Panc1 (cell line): ENCODE measurements around the gene PGC. TPM values are rescaled to one million over a fixed set of nuclear protein-coding genes. Genes with fewer than 3 reads are reported as not detected.
A peak's percentile ranks its signal among the peaks of the same experiment; 100 is the strongest.

ENCODE experiments used
- ATAC-seq: fragments of 200-7000 bp; cut with Tn5 transposase; 2 replicates; pipeline ENCODE4 v1.9.1; 2020; ENCODE audit warnings: mild to moderate bottlenecking, moderate library complexity
- BruUV-seq: library from RNA; stranded (reverse); fragments of 400-500 nt; replicated peaks from 2 replicates; lab custom pipeline; 2021; lab: Mats Ljungman, UMichigan
- CTCF ChIA-PET: fragments of 300-600 bp; sonication (Branson Sonifier 250); formaldehyde crosslinking; loops from one replicate; lab custom pipeline; 2022; ENCODE audit warnings: antibody characterized with exemption; lab: Charles Lee
- POLR2A ChIA-PET: fragments of 300-600 bp; sonication (Branson Sonifier 250); formaldehyde crosslinking; loops from one replicate; lab custom pipeline; 2022; ENCODE audit warnings: antibody characterized with exemption; lab: Charles Lee
- DNase-seq: peaks from one replicate; pipeline ENCODE4 v3.0.0-alpha.2; 2010; ENCODE audit warnings: low read depth, low spot score
- H3K27ac ChIP-seq: 2 replicates; pipeline ENCODE4 v1.5.1; 2011; ENCODE audit warnings: mild to moderate bottlenecking, low read length, inconsistent platforms
- H3K27me3 ChIP-seq: fragments of 200-500 bp; sonication (Bioruptor generic); 2 replicates; pipeline ENCODE4 v1.6.0; 2014; ENCODE audit warnings: low read length, inconsistent platforms; ENCODE audit not compliant: control insufficient read depth, insufficient read depth
- H3K36me3 ChIP-seq: fragments of 200-500 bp; sonication (Bioruptor generic); 2 replicates; pipeline ENCODE4 v1.5.1; 2014; ENCODE audit warnings: inconsistent platforms, mild to moderate bottlenecking, low read length, moderate library complexity; ENCODE audit not compliant: control insufficient read depth, insufficient read depth
- H3K4me1 ChIP-seq: 2 replicates; pipeline ENCODE4 v1.5.1; 2011; ENCODE audit warnings: inconsistent platforms, mild to moderate bottlenecking, low read length, moderate library complexity; ENCODE audit not compliant: control insufficient read depth, insufficient read depth
- H3K4me3 ChIP-seq, 2 experiments: 2 replicates each; pipeline ENCODE4 v1.5.1; 2011 to 2012; ENCODE audit warnings: low read depth in 2 of 2, low read length in 2 of 2, mild to moderate bottlenecking in 2 of 2, inconsistent platforms in 1 of 2, moderate library complexity in 1 of 2
- H3K9me3 ChIP-seq: fragments of 200-500 bp; sonication (Bioruptor generic); 2 replicates; pipeline ENCODE4 v1.5.1; 2014; ENCODE audit warnings: low read depth, mild to moderate bottlenecking, inconsistent platforms, low read length, moderate library complexity; ENCODE audit not compliant: control insufficient read depth, insufficient read depth
- POLR2AphosphoS5 ChIP-seq: IDR thresholded peaks from 2 replicates; pipeline ENCODE4 v1.6.1; 2012; ENCODE audit warnings: mild to moderate bottlenecking, low read depth, low read length, moderate library complexity
- SIN3A ChIP-seq: IDR thresholded peaks from 2 replicates; pipeline ENCODE4 v1.6.1; 2012; ENCODE audit warnings: low read depth, mild to moderate bottlenecking, low read length, moderate library complexity, borderline replicate concordance; ENCODE audit not compliant: insufficient read depth
- TCF7L2 ChIP-seq: IDR thresholded peaks from 2 replicates; pipeline ENCODE4 v1.6.1; 2011; ENCODE audit warnings: mild to moderate bottlenecking, low read depth, low read length, inconsistent platforms
- in situ Hi-C: cut with HindIII; loops from 2 replicates; pipeline ENCODE4 v1.10.0; 2016; ENCODE audit warnings: low sequenced_read_pairs, low pct_unique_long_range_greater_than_20kb
- intact Hi-C: fragments of 100-400 bp; cut with micrococcal nuclease; formaldehyde crosslinking; loops from one replicate; pipeline ENCODE4 v1.10.0; 2022; ENCODE audit not compliant: unreplicated experiment
- total RNA-seq: library from RNA; stranded (reverse); gene quantifications from one replicate; pipeline ENCODE4 v1.2.1, GENCODE V29; 2021; ENCODE audit not compliant: unreplicated experiment
- TF ChIP-seq, protein P1 (sequence below): fragments of 450-650 bp; IDR thresholded peaks from 2 replicates; pipeline ENCODE4 v1.5.1; 2017; ENCODE audit warnings: mild to moderate bottlenecking
- TF ChIP-seq, protein P2 (sequence below), 2 experiments: IDR thresholded peaks; 2 replicates each; pipeline ENCODE4 v1.6.1; 2011 to 2012; ENCODE audit warnings: low read depth in 2 of 2, control low read depth in 1 of 2, low read length in 1 of 2, mild to moderate bottlenecking in 1 of 2, moderate library complexity in 1 of 2; ENCODE audit not compliant: insufficient read depth in 1 of 2

The PGC gene
- total RNA-seq, 1 experiment from 2014 or later, result 0.18 TPM

DNA sequence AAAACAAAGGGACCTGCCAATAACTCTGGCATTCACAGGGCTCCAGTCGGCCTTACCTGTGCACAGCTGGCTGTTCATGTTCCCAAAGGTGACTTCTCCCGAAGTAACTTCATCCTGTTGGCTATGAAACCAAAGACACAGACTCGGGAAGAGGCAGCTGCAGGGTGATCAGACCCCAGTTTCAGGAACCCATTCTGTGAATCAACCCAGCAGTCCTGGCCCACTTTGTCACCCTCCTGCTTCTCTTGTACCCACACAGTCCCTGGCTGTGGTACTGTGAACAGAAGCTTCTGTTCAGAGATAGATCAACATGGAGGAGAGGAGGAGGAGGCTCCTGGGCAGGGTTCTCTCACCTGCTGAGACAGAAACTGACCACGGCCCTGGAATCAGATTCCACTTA is 8.7 kb upstream of the PGC start:
- Histone ChIP-seq H3K9me3 (no peaks in the 10 kb centered on the region), H3K27me3 (no peaks in the 10 kb centered on the region), H3K4me3 (no peak overlapping the region), H3K27ac (no peak overlapping the region), H3K4me1 (no peaks in the 10 kb centered on the region), H3K36me3 (no peaks in the 10 kb centered on the region)
- no TSS peak for BruUV-seq
- DNase-seq, result no peak
- TF ChIP-seq POLR2AphosphoS5 (no peak), TCF7L2 (no peak), SIN3A (no peak)
- TF ChIP-seq, protein P1, sequence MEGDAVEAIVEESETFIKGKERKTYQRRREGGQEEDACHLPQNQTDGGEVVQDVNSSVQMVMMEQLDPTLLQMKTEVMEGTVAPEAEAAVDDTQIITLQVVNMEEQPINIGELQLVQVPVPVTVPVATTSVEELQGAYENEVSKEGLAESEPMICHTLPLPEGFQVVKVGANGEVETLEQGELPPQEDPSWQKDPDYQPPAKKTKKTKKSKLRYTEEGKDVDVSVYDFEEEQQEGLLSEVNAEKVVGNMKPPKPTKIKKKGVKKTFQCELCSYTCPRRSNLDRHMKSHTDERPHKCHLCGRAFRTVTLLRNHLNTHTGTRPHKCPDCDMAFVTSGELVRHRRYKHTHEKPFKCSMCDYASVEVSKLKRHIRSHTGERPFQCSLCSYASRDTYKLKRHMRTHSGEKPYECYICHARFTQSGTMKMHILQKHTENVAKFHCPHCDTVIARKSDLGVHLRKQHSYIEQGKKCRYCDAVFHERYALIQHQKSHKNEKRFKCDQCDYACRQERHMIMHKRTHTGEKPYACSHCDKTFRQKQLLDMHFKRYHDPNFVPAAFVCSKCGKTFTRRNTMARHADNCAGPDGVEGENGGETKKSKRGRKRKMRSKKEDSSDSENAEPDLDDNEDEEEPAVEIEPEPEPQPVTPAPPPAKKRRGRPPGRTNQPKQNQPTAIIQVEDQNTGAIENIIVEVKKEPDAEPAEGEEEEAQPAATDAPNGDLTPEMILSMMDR, result no peak
- TF ChIP-seq, protein P2, sequence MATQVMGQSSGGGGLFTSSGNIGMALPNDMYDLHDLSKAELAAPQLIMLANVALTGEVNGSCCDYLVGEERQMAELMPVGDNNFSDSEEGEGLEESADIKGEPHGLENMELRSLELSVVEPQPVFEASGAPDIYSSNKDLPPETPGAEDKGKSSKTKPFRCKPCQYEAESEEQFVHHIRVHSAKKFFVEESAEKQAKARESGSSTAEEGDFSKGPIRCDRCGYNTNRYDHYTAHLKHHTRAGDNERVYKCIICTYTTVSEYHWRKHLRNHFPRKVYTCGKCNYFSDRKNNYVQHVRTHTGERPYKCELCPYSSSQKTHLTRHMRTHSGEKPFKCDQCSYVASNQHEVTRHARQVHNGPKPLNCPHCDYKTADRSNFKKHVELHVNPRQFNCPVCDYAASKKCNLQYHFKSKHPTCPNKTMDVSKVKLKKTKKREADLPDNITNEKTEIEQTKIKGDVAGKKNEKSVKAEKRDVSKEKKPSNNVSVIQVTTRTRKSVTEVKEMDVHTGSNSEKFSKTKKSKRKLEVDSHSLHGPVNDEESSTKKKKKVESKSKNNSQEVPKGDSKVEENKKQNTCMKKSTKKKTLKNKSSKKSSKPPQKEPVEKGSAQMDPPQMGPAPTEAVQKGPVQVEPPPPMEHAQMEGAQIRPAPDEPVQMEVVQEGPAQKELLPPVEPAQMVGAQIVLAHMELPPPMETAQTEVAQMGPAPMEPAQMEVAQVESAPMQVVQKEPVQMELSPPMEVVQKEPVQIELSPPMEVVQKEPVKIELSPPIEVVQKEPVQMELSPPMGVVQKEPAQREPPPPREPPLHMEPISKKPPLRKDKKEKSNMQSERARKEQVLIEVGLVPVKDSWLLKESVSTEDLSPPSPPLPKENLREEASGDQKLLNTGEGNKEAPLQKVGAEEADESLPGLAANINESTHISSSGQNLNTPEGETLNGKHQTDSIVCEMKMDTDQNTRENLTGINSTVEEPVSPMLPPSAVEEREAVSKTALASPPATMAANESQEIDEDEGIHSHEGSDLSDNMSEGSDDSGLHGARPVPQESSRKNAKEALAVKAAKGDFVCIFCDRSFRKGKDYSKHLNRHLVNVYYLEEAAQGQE (IDR thresholded peaks at IDR 0.05; ENCODE audit: insufficient read depth in 1 of 2, low read depth in 2 of 2, low read length in 1 of 2), result no peak
- in situ Hi-C loops (no loop called here), intact Hi-C loops (no loop called here)
- ChIA-PET POLR2A (no interaction called here), CTCF (no interaction called here)
- ATAC-seq, result peak; percentile 21; the same call in 1 of the 2 replicates

DNA sequence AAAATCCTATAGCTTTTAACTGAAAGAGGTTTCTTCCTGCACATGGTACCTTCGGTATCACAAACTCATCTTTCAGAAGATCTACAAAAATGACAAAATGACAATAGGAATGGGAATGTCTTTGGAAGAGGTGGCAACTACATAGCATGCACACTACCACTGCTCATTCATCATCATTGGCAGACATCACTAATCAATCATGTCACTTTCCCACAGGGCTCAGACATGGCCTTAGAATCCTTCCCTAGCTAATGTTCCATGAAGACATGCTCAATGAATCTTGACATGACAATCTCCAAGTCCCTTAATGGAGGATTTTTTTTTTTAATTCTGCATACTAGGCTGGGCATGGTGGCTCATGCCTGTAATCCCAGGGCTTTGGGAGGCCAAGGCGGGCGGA is 3.2 kb upstream of the PGC start:
- intact Hi-C loops (no loop called here), in situ Hi-C loops (no loop called here)
- CTCF ChIA-PET, result no interaction called here
- BruUV-seq, result no TSS peak
- Histone ChIP-seq H3K4me3 (no peak overlapping the region), H3K4me1 (0 out of 2 replicates have a peak, but pooled peaks cover 4% of the 10 kb centered on the region), H3K27ac (no peak overlapping the region), H3K36me3 (no peaks in the 10 kb centered on the region), H3K27me3 (no peaks in the 10 kb centered on the region), H3K9me3 (no peaks in the 10 kb centered on the region)
- POLR2A ChIA-PET, result no interaction called here
- ATAC-seq (no peak), DNase-seq (no peak)
- no peak for TF ChIP-seq TCF7L2
- no peak for TF ChIP-seq POLR2AphosphoS5
- TF ChIP-seq, protein P2 (IDR thresholded peaks at IDR 0.05; ENCODE audit: insufficient read depth in 1 of 2, low read depth in 2 of 2, low read length in 1 of 2), result no peak
- no peak for TF ChIP-seq SIN3A
- TF ChIP-seq, protein P1, result no peak
